ENCODE results near the gene KRTAP12-4.
"Not testable (repeated sequence)": the region's sequence is repeated elsewhere in the genome, so short reads cannot be mapped to it uniquely, and the experiment has no call there.

Gene KRTAP12-4

GRCh38 chr21:44650265-44650972 is 4.0 kb downstream of the KRTAP12-4 start:
- H3K27me3 ChIP-seq (ENCODE audit: control insufficient read depth in 1 of 2, insufficient read depth in 2 of 2, low read length in 2 of 2): peaks cover 0 to 12% of the 10 kb centered on the region in 2 donors
- no peaks in the 10 kb centered on the region for H3K36me3 ChIP-seq (ENCODE audit: insufficient read depth, low read length)
- H3K9ac ChIP-seq (ENCODE audit: low read length): no peak overlapping the region
- no peak overlapping the region for H3K4me3 ChIP-seq (ENCODE audit: low read depth in 1 of 2, low read length in 2 of 2)
- H3K4me1 ChIP-seq (ENCODE audit: insufficient read depth, low read length): no peaks in the 10 kb centered on the region
- peaks cover under 1% of the 10 kb centered on the region for H3K9me3 ChIP-seq (ENCODE audit: low read length)
- no peak overlapping the region for H3K27ac ChIP-seq (ENCODE audit: low read depth, low read length)

DNA sequence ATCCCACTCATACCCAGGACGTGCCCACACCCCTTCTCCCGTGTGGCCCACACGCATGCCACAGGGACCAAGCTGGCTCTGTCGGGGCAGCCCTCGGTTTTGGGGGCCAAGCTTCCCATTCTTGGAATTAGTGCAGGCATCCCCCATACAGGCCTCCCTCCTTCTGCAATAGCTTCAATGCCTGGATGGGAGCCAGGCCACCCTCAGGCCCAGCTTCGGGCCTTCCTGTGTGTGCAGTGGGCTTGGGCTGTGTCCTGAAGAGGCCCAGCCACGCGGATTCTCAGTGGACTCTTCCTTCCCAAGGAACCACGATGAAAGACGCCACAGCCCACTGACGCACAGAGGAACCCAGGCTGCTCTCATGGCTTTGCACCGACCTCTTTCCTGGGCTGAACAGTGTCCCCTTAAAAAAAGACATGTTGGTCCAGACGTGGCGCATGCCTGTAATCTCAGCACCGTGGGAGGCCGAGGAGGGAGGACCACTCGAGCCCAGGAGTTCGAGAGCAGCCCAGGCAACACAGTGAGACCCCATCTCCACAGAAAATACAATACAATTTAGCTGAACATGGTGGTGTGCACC is 4.8 kb downstream of the KRTAP12-4 start:
- no peaks in the 10 kb centered on the region for H3K36me3 ChIP-seq (ENCODE audit: insufficient read depth, low read length)
- H3K4me1 ChIP-seq (ENCODE audit: insufficient read depth, low read length): no peaks in the 10 kb centered on the region
- H3K4me3 ChIP-seq (ENCODE audit: low read depth in 1 of 2, low read length in 2 of 2): no peak overlapping the region
- peaks cover 0 to 12% of the 10 kb centered on the region in 2 donors for H3K27me3 ChIP-seq (ENCODE audit: control insufficient read depth in 1 of 2, insufficient read depth in 2 of 2, low read length in 2 of 2)
- H3K9me3 ChIP-seq (ENCODE audit: low read length): peaks cover 8% of the 10 kb centered on the region
- H3K9ac ChIP-seq (ENCODE audit: low read length): no peak overlapping the region
- no peak overlapping the region for H3K27ac ChIP-seq (ENCODE audit: low read depth, low read length)

GRCh38 chr21:44648557-44649311 is 5.7 kb downstream of the KRTAP12-4 start:
- Histone ChIP-seq H3K27ac (ENCODE audit: low read depth, low read length) (no peak overlapping the region), H3K9me3 (ENCODE audit: low read length) (peaks cover 9% of the 10 kb centered on the region), H3K36me3 (ENCODE audit: insufficient read depth, low read length) (no peaks in the 10 kb centered on the region), H3K4me1 (ENCODE audit: insufficient read depth, low read length) (no peaks in the 10 kb centered on the region), H3K27me3 (ENCODE audit: control insufficient read depth in 1 of 2, insufficient read depth in 2 of 2, low read length in 2 of 2) (peaks cover 0 to 7% of the 10 kb centered on the region in 2 donors), H3K4me3 (ENCODE audit: low read depth in 1 of 2, low read length in 2 of 2) (no peak overlapping the region), H3K9ac (ENCODE audit: low read length) (no peak overlapping the region)

DNA sequence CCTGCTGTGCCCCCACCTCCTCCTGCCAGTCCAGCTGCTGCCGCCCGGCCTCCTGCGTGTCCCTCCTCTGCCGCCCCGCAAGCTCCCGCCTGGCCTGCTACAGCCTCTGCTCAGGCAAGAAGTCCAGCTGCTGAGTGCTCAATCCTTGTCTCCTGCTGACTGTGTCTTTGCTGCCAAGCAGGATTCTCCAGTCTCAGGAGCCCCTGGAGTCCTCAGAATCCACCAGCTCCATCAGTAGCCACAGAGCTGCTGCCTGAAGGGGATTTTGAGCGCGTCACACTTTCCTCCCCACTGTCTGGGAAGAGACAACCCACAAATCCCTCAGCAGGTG is 7.3 kb downstream of the KRTAP12-4 start:
- Histone ChIP-seq H3K4me1 (ENCODE audit: insufficient read depth, low read length) (no peaks in the 10 kb centered on the region), H3K9me3 (ENCODE audit: low read length) (peaks cover 9% of the 10 kb centered on the region), H3K27ac (ENCODE audit: low read depth, low read length) (no peak overlapping the region), H3K36me3 (ENCODE audit: insufficient read depth, low read length) (no peaks in the 10 kb centered on the region), H3K9ac (ENCODE audit: low read length) (no peak overlapping the region), H3K4me3 (ENCODE audit: low read depth in 1 of 2, low read length in 2 of 2) (no peak overlapping the region), H3K27me3 (ENCODE audit: control insufficient read depth in 1 of 2, insufficient read depth in 2 of 2, low read length in 2 of 2) (peaks cover 0 to 7% of the 10 kb centered on the region in 2 donors)

DNA sequence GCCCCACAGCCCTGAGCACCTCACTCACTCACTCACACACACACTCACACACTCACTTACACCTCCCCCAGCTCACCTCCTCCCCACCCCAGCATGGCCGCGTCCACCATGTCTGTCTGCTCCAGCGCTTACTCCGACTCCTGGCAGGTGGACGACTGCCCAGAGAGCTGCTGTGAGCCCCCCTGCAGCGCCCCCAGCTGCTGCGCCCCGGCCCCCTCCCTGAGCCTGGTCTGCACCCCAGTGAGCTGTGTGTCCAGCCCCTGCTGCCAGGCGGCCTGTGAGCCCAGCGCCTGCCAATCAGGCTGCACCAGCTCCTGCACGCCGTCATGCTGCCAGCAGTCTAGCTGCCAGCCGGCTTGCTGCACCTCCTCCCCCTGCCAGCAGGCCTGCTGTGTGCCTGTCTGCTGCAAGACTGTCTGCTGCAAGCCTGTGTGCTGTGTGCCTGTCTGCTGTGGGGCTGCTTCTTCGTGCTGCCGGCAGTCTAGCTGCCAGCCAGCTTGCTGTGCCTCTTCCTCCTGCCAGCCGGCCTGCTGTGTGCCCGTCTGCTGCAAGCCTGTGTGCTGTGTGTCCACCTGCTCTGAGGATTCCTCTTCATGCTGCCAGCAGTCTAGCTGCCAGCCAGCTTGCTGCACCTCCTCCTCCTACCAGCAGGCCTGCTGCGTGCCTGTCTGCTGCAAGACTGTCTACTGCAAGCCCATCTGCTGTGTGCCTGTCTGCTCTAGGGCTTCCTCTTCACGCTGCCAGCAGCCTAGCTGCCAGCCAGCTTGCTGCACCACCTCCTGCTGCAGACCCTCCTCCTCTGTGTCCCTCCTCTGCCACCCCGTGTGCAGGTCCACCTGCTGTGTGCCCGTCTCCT is 7.9 kb downstream of the KRTAP12-4 start, which contains the start of gene KRTAP10-11:
TSS of gene KRTAP10-11 (plus strand) at position 49 of the 856 bp plus-strand sequence. CDS start at position 94, 45 bp downstream.
- H3K9me3 ChIP-seq (ENCODE audit: low read length); H3K27me3 ChIP-seq (ENCODE audit: control insufficient read depth in 1 of 2, insufficient read depth in 2 of 2, low read length in 2 of 2); H3K27ac ChIP-seq (ENCODE audit: low read depth, low read length); H3K4me3 ChIP-seq (ENCODE audit: low read depth in 1 of 2, low read length in 2 of 2); H3K36me3 ChIP-seq (ENCODE audit: insufficient read depth, low read length); H3K4me1 ChIP-seq (ENCODE audit: insufficient read depth, low read length); H3K9ac ChIP-seq (ENCODE audit: low read length): not testable (repeated sequence)

- Histone ChIP-seq H3K4me1 (ENCODE audit: insufficient read depth, low read length) (no peaks in the 10 kb centered on the region), H3K27me3 (ENCODE audit: control insufficient read depth in 1 of 2, insufficient read depth in 2 of 2, low read length in 2 of 2) (peaks cover 0 to 7% of the 10 kb centered on the region in 2 donors), H3K4me3 (ENCODE audit: low read depth in 1 of 2, low read length in 2 of 2) (no peak overlapping the region), H3K9ac (ENCODE audit: low read length) (no peak overlapping the region), H3K9me3 (ENCODE audit: low read length) (peaks cover 9% of the 10 kb centered on the region), H3K36me3 (ENCODE audit: insufficient read depth, low read length) (no peaks in the 10 kb centered on the region), H3K27ac (ENCODE audit: low read depth, low read length) (no peak overlapping the region)
Measured at GRCh38 chr21:44644878-44645277, 9.6 kb downstream of the KRTAP12-4 start.

GRCh38 chr21:44643741-44644310 is 10.6 kb downstream of the KRTAP12-4 start:
- Histone ChIP-seq H3K27me3 (ENCODE audit: control insufficient read depth in 1 of 2, insufficient read depth in 2 of 2, low read length in 2 of 2) (peaks cover 0 to 7% of the 10 kb centered on the region in 2 donors), H3K36me3 (ENCODE audit: insufficient read depth, low read length) (no peaks in the 10 kb centered on the region), H3K9me3 (ENCODE audit: low read length) (peaks cover 9% of the 10 kb centered on the region), H3K4me3 (ENCODE audit: low read depth in 1 of 2, low read length in 2 of 2) (no peak overlapping the region), H3K9ac (ENCODE audit: low read length) (no peak overlapping the region), H3K4me1 (ENCODE audit: insufficient read depth, low read length) (no peaks in the 10 kb centered on the region), H3K27ac (ENCODE audit: low read depth, low read length) (no peak overlapping the region)

- Histone ChIP-seq H3K27ac (ENCODE audit: low read depth, low read length) (no peak overlapping the region), H3K4me1 (ENCODE audit: insufficient read depth, low read length) (no peaks in the 10 kb centered on the region), H3K9ac (ENCODE audit: low read length) (no peak overlapping the region), H3K36me3 (ENCODE audit: insufficient read depth, low read length) (no peaks in the 10 kb centered on the region), H3K9me3 (ENCODE audit: low read length) (peaks cover 9% of the 10 kb centered on the region), H3K27me3 (ENCODE audit: control insufficient read depth in 1 of 2, insufficient read depth in 2 of 2, low read length in 2 of 2) (peaks cover 0 to 4% of the 10 kb centered on the region in 2 donors), H3K4me3 (ENCODE audit: low read depth in 1 of 2, low read length in 2 of 2) (no peak overlapping the region)
Measured at GRCh38 chr21:44640761-44641160, 13.7 kb downstream of the KRTAP12-4 start.

GRCh38 chr21:44639331-44639655 is 15.2 kb downstream of the KRTAP12-4 start:
- peaks cover 0 to 4% of the 10 kb centered on the region in 2 donors for H3K27me3 ChIP-seq (ENCODE audit: control insufficient read depth in 1 of 2, insufficient read depth in 2 of 2, low read length in 2 of 2)
- no peak overlapping the region for H3K4me3 ChIP-seq (ENCODE audit: low read depth in 1 of 2, low read length in 2 of 2)
- H3K36me3 ChIP-seq (ENCODE audit: insufficient read depth, low read length): no peaks in the 10 kb centered on the region
- H3K4me1 ChIP-seq (ENCODE audit: insufficient read depth, low read length): no peaks in the 10 kb centered on the region
- no peak overlapping the region for H3K9ac ChIP-seq (ENCODE audit: low read length)
- H3K27ac ChIP-seq (ENCODE audit: low read depth, low read length): no peak overlapping the region
- no peaks in the 10 kb centered on the region for H3K9me3 ChIP-seq (ENCODE audit: low read length)

GRCh38 chr21:44638506-44639330 is 15.7 kb downstream of the KRTAP12-4 start:
- not testable (repeated sequence) for H3K27me3 ChIP-seq (ENCODE audit: control insufficient read depth in 1 of 2, insufficient read depth in 2 of 2, low read length in 2 of 2); H3K9me3 ChIP-seq (ENCODE audit: low read length); H3K4me3 ChIP-seq (ENCODE audit: low read depth in 1 of 2, low read length in 2 of 2); H3K4me1 ChIP-seq (ENCODE audit: insufficient read depth, low read length); H3K36me3 ChIP-seq (ENCODE audit: insufficient read depth, low read length); H3K9ac ChIP-seq (ENCODE audit: low read length); H3K27ac ChIP-seq (ENCODE audit: low read depth, low read length)
